Bronchial epithelial cell (primary cell): ENCODE measurements around the gene RSPH1. TPM values are rescaled to one million over a fixed set of nuclear protein-coding genes. Genes with fewer than 3 reads are reported as not detected.

Experiments used
- DNase-seq: peaks from one replicate; pipeline ENCODE4 v3.0.0-alpha.2; 2010; ENCODE audit warnings: low read depth
- FAIRE-seq: peaks from 2 replicates; lab custom pipeline; 2011; peaks lifted over from hg19 to GRCh38; lab: Jason Lieb, UNC
- H3K27me3 ChIP-seq: 2 replicates; pipeline ENCODE4 v1.5.1; 2011; ENCODE audit warnings: low read length; ENCODE audit not compliant: control insufficient read depth, insufficient read depth
- H3K36me3 ChIP-seq: 2 replicates; pipeline ENCODE4 v1.5.1; 2011; ENCODE audit warnings: low read length; ENCODE audit not compliant: control insufficient read depth, insufficient read depth
- H3K4me3 ChIP-seq: 2 replicates; pipeline ENCODE4 v1.5.1; 2011; ENCODE audit warnings: mild to moderate bottlenecking, low read depth, low read length, control low read depth
- total RNA-seq: library from RNA; depleted of rRNA; stranded (reverse); fragments of >200 nt; gene quantifications from 2 replicates; pipeline ENCODE4 v1.2.1, GENCODE V29; 2014
- TF ChIP-seq, protein P1 (sequence below): IDR thresholded peaks from 2 replicates; pipeline ENCODE4 v1.5.1; 2011; ENCODE audit warnings: mild to moderate bottlenecking, moderate library complexity, low read length, control low read depth, inconsistent platforms; ENCODE audit not compliant: insufficient read depth, severe bottlenecking

The RSPH1 gene
- total RNA-seq, 1 donor from 2014 or later = under 0.01 TPM

DNA sequence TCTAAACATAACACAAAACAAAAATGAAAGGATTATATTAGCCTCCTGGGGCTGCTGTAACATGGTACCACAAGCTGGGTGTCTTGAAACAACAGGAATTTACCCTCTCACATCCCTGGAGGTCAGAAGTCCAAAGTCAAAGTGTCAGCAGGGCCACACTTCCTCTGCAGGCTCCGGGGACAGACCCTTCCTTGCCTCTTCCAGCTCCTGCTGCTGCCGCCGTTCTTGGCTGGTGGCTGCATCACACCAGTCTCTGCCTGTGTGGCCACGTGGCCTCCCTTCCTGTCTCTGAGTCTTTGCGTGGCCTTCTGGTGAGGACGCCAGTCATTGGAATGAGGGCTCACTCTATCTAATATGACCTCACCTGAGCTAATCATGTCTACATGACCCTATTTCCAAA is 25.8 kb upstream of the RSPH1 start:
- Histone ChIP-seq H3K4me3 (no peak overlapping the region), H3K27me3 (no peaks in the 10 kb centered on the region), H3K36me3 (no peaks in the 10 kb centered on the region)
- TF ChIP-seq, protein P1, sequence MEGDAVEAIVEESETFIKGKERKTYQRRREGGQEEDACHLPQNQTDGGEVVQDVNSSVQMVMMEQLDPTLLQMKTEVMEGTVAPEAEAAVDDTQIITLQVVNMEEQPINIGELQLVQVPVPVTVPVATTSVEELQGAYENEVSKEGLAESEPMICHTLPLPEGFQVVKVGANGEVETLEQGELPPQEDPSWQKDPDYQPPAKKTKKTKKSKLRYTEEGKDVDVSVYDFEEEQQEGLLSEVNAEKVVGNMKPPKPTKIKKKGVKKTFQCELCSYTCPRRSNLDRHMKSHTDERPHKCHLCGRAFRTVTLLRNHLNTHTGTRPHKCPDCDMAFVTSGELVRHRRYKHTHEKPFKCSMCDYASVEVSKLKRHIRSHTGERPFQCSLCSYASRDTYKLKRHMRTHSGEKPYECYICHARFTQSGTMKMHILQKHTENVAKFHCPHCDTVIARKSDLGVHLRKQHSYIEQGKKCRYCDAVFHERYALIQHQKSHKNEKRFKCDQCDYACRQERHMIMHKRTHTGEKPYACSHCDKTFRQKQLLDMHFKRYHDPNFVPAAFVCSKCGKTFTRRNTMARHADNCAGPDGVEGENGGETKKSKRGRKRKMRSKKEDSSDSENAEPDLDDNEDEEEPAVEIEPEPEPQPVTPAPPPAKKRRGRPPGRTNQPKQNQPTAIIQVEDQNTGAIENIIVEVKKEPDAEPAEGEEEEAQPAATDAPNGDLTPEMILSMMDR = no peak
- FAIRE-seq (no peak), DNase-seq (no peak)

DNA sequence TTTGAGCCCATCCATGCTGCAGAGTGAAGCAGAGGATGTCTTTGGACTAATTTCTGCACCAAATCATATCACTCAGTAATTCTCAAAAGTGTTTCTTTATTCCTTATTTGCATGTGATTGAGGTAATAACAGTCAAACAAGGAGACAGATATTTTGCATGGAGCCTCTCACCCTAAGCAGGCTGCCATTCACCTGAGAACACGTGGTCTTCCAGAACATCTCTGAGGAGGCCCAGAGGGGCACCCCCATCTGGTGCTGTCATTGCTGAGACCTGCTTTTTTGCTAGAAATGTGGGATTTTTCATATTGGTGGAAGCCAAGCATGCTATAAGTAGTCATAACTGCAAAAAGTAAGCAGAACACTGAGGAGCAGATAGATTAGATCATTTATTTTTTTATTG is 25.4 kb upstream of the RSPH1 start:
- TF ChIP-seq, protein P1 = no peak
- FAIRE-seq (no peak), DNase-seq (no peak)
- no peaks in the 10 kb centered on the region for H3K36me3 ChIP-seq
- no peak overlapping the region for H3K4me3 ChIP-seq
- H3K27me3 ChIP-seq = no peaks in the 10 kb centered on the region

DNA sequence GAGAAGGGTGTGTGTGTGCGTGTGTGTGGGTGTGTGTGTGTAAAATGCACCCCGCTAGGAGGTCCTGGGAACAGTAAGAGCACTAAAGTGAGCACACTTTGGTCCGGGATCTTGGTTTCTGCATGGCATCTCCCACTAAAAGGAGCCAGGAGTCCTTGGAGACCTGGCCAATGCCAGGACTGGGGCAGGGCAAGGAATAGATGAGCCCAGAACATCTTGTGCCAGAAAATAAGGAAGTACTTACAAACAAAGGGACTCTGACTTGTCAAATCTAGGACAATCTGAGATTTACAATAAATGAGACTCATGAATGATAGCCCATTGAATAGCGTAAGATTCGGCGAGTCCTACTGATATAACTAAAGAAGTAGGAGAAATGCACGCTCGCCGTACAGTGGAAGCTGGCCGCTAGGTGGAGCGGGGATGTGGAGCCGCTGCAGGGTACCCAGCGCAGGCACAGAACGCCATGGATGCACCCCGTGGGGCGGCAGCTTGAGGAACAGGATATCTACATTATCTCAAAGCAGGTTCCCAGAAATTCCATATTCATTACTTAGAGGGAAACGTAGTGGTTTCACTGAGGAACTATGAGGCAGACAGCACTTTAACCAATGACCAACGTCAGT is 24.7 kb upstream of the RSPH1 start:
- DNase-seq = no peak
- no peak for FAIRE-seq
- no peaks in the 10 kb centered on the region for H3K36me3 ChIP-seq

DNA sequence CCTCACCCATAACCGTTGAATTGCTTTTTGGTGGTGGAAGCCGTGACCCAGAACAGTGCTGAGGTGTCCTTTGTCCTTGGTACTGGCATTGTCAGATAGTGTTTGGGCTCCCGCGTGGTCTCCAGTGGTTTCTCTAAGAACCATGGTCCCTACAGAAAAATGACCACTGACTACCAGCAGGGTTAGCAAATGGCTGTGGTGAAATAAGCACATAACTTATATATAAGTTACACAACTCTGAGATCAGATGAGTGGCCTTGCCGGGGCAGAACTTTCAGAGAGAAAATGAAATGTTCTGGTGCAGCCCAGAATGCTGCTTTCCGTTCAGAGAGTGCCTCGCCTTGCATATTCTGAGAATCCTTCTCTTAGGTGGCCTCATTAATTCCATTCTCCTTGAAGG is 22.6 kb upstream of the RSPH1 start:
- no peak overlapping the region for H3K4me3 ChIP-seq
- DNase-seq = no peak
- H3K27me3 ChIP-seq = no peaks in the 10 kb centered on the region
- H3K36me3 ChIP-seq = no peaks in the 10 kb centered on the region
- TF ChIP-seq, protein P1 = no peak
- FAIRE-seq = no peak

More for the DNA sequence above, 24.7 kb upstream of the RSPH1 start:
- TF ChIP-seq, protein P1 = no peak
- Histone ChIP-seq H3K4me3 (no peak overlapping the region), H3K27me3 (no peaks in the 10 kb centered on the region)

DNA sequence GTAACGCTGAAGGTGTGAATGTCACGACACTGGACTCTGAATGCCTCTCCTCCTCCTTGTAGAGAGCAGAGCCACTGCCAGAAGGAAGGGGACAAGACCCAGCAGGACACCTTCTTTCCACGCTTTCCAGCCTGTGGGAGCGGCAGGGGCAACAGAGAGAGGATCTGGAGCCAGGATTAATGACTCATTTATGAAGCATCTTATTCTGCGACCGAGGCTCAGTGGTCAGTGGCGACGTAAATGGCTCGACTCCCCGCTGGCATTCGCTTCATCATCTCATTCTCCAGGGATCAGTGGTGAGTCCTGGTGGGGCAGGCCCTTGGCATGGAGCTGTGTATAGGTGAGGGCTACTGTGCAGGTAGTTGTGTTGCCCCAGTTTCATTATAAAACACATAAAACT is 22.2 kb upstream of the RSPH1 start:
- FAIRE-seq = no peak

More for the DNA sequence above, 22.2 kb upstream of the RSPH1 start:
- no peak for DNase-seq
- H3K4me3 ChIP-seq = no peak overlapping the region
- no peaks in the 10 kb centered on the region for H3K36me3 ChIP-seq
- TF ChIP-seq, protein P1 = no peak
- no peaks in the 10 kb centered on the region for H3K27me3 ChIP-seq
